NCI-H748 treated with DMSO at 0.1 percent for 48 hours (cell line): Measurements from ENCODE around the gene NF1.

Experiments
- DNase-seq: peaks from one replicate; lab custom pipeline; 2025; lab: John Stamatoyannopoulos, UW

NF1 gene

GRCh38 chr17:31411707-31412285 lies 317.0 kb downstream of the NF1 start:
- DNase-seq: no peak

GRCh38 chr17:31412511-31412910 lies 317.7 kb downstream of the NF1 start:
- no peak for DNase-seq

- no peak for DNase-seq
Observed at GRCh38 chr17:31413081-31413799, 318.5 kb downstream of the NF1 start.

- DNase-seq: no peak
Observed at GRCh38 chr17:31413874-31414549, 319.2 kb downstream of the NF1 start.

GRCh38 chr17:31414550-31414918 lies 319.8 kb downstream of the NF1 start:
- DNase-seq: no peak

- DNase-seq: no peak
Observed at GRCh38 chr17:31415004-31415454, 320.3 kb downstream of the NF1 start.

GRCh38 chr17:31415640-31416502 lies 321.1 kb downstream of the NF1 start:
- DNase-seq: no peak

- no peak for DNase-seq
Observed at GRCh38 chr17:31416503-31416923, 321.7 kb downstream of the NF1 start.

- DNase-seq: no peak
Observed at GRCh38 chr17:31417051-31417792, 322.4 kb downstream of the NF1 start.

- DNase-seq: no peak
Observed at GRCh38 chr17:31418773-31419350, 324.1 kb downstream of the NF1 start.

GRCh38 chr17:31422443-31422842 lies 327.7 kb downstream of the NF1 start:
- no peak for DNase-seq

GRCh38 chr17:31424944-31425281 lies 330.1 kb downstream of the NF1 start:
- DNase-seq: no peak

GRCh38 chr17:31425282-31426040 lies 330.7 kb downstream of the NF1 start:
- DNase-seq: no peak
